Urothelium cell line (cell line): ENCODE measurements around the gene ERVH48-1.
"Not testable (repeated sequence)": the region's sequence is repeated elsewhere in the genome, so short reads cannot be mapped to it uniquely, and the experiment has no call there.

Experiments used
- DNase-seq: peaks from one replicate; pipeline ENCODE4 v3.0.0; 2011; ENCODE audit warnings: low spot score, mixed read lengths
- FAIRE-seq: peaks from 2 replicates; lab custom pipeline; 2011; peaks lifted over from hg19 to GRCh38; lab: Jason Lieb, UNC

The ERVH48-1 gene

GRCh38 chr21:42925114-42925926 lies at the start of gene ERVH48-1:
Gene ERVH48-1 (minus strand): TSS chr21:42925630. CDS start chr21:42919006, 6,624 bp downstream.
- DNase-seq, result no peak
- no peak for FAIRE-seq

- FAIRE-seq (peak; percentile 17), DNase-seq (peak; percentile 98)
These were observed 48.8 kb upstream of the ERVH48-1 start, which contains the start of gene PKNOX1 for GRCh38 chr21:42973991-42974831. Gene PKNOX1 (plus strand): TSS chr21:42974562. CDS start chr21:43004382, 29,820 bp downstream.

- no peak for FAIRE-seq
- DNase-seq, result no peak
These were observed 48.0 kb upstream of the ERVH48-1 start for GRCh38 chr21:42973309-42973990.

GRCh38 chr21:42971897-42972275 lies 46.5 kb upstream of the ERVH48-1 start:
- DNase-seq (no peak), FAIRE-seq (no peak)

GRCh38 chr21:42970946-42971653 lies 45.7 kb upstream of the ERVH48-1 start:
- no peak for FAIRE-seq
- DNase-seq, result no peak

GRCh38 chr21:42969193-42969600 lies 43.8 kb upstream of the ERVH48-1 start:
- DNase-seq (no peak), FAIRE-seq (no peak)

- not testable (repeated sequence) for DNase-seq, FAIRE-seq
These were observed 42.2 kb upstream of the ERVH48-1 start for GRCh38 chr21:42967616-42968015.

GRCh38 chr21:42965211-42965560 lies 39.8 kb upstream of the ERVH48-1 start:
- FAIRE-seq (no peak), DNase-seq (no peak)

GRCh38 chr21:42964546-42965210 lies 39.2 kb upstream of the ERVH48-1 start:
- DNase-seq, result no peak
- FAIRE-seq, result no peak

- FAIRE-seq (no peak), DNase-seq (no peak)
These were observed 38.7 kb upstream of the ERVH48-1 start for GRCh38 chr21:42964086-42964485.

- DNase-seq (no peak), FAIRE-seq (no peak)
These were observed 37.1 kb upstream of the ERVH48-1 start for GRCh38 chr21:42962380-42963007.

GRCh38 chr21:42959728-42960127 lies 34.3 kb upstream of the ERVH48-1 start:
- no peak for DNase-seq
- no peak for FAIRE-seq

- not testable (repeated sequence) for FAIRE-seq, DNase-seq
These were observed 32.7 kb upstream of the ERVH48-1 start for GRCh38 chr21:42958122-42958521.

- FAIRE-seq (no peak), DNase-seq (no peak)
These were observed 31.6 kb upstream of the ERVH48-1 start for GRCh38 chr21:42956824-42957630.

- not testable (repeated sequence) for FAIRE-seq, DNase-seq
These were observed 25.8 kb upstream of the ERVH48-1 start for GRCh38 chr21:42951193-42951592.

- DNase-seq, FAIRE-seq: not testable (repeated sequence)
These were observed 23.8 kb upstream of the ERVH48-1 start for GRCh38 chr21:42949094-42949755.

GRCh38 chr21:42942244-42942643 lies 16.8 kb upstream of the ERVH48-1 start:
- no peak for FAIRE-seq
- no peak for DNase-seq

GRCh38 chr21:42941696-42942085 lies 16.3 kb upstream of the ERVH48-1 start:
- DNase-seq (no peak), FAIRE-seq (no peak)
